A549 (cell line): ENCODE results near the gene BCAS3. TPM values are rescaled to one million over a fixed set of nuclear protein-coding genes. Genes with fewer than 3 reads are reported as not detected.

Experiments used
- ATAC-seq, 2 experiments: fragments of 200-7000 bp in 1 of 2; fragments of >200 bp in 1 of 2; cut with Nextera tagmentation in 1 of 2; cut with Tn5 transposase in 1 of 2; 3 replicates each; pipeline versions ENCODE4 v1.8.0 to v1.9.1; 2018 to 2020; ENCODE audit warnings: mild to moderate bottlenecking in 1 of 2, moderate library complexity in 1 of 2
- CTCF ChIA-PET: fragments of 300-600 bp; sonication (Branson Sonifier 250); formaldehyde crosslinking; extraction: SDS; loops from one replicate; lab custom pipeline; 2021; ENCODE audit warnings: antibody characterized with exemption, inconsistent platforms; lab: Yijun Ruan, JAX
- POLR2A ChIA-PET: fragments of 350-600 bp; formaldehyde crosslinking; extraction: SDS; loops from one replicate; lab custom pipeline; 2021; ENCODE audit warnings: antibody characterized with exemption, inconsistent platforms; lab: Yijun Ruan, JAX
- DNase-seq, 2 experiments: peaks; one replicate each; pipeline versions ENCODE4 v3.0.0 to v3.0.0-alpha.2; 2011 to 2016; ENCODE audit warnings: low read depth in 1 of 2, low spot score in 1 of 2
- FAIRE-seq: peaks from 2 replicates; lab custom pipeline; 2011; peaks lifted over from hg19 to GRCh38; lab: Jason Lieb, UNC
- H3K27ac ChIP-seq, 2 experiments: fragments of >200 bp; sonication (Bioruptor Twin); formaldehyde crosslinking; 3 replicates each; pipeline ENCODE4 v1.5.1; 2016 to 2017
- H3K4me1 ChIP-seq: fragments of >200 bp; sonication (Bioruptor Twin); formaldehyde crosslinking; 3 replicates; pipeline ENCODE4 v1.6.1; 2016
- H3K4me2 ChIP-seq: fragments of >200 bp; sonication (Bioruptor Twin); formaldehyde crosslinking; 3 replicates; pipeline ENCODE4 v1.6.1; 2016
- H3K4me3 ChIP-seq: fragments of >200 bp; sonication (Bioruptor Twin); formaldehyde crosslinking; 3 replicates; pipeline ENCODE4 v1.5.1; 2016
- H3K9me3 ChIP-seq: fragments of >200 bp; sonication (Bioruptor Twin); formaldehyde crosslinking; 3 replicates; pipeline ENCODE4 v1.6.1; 2016
- BCL3 ChIP-seq: fragments of >200 bp; sonication (Bioruptor Twin); formaldehyde crosslinking; IDR thresholded peaks from 3 replicates; pipeline ENCODE4 v1.6.1; 2016
- CBX2 ChIP-seq: fragments of 200-600 bp; sonication (generic); IDR thresholded peaks from 2 replicates; pipeline ENCODE4 v1.6.1; 2016; ENCODE audit warnings: low read depth, mild to moderate bottlenecking, borderline replicate concordance
- CEBPB ChIP-seq, 2 experiments: fragments of >200 bp in 1 of 2; sonication (Bioruptor Twin) in 1 of 2; formaldehyde crosslinking in 1 of 2; IDR thresholded peaks; 2 replicates each; pipeline ENCODE4 v1.6.1; 2012 to 2016
- CTCF ChIP-seq: fragments of >200 bp; sonication (Bioruptor Twin); formaldehyde crosslinking; IDR thresholded peaks from 3 replicates; pipeline ENCODE4 v1.5.1; 2016
- EHMT2 ChIP-seq: fragments of 200-600 bp; sonication (generic); IDR thresholded peaks from 2 replicates; pipeline ENCODE4 v1.6.1; 2016; ENCODE audit warnings: antibody characterized with exemption, low read depth, mild to moderate bottlenecking, moderate library complexity
- ESRRA ChIP-seq: fragments of 150-350 bp; IDR thresholded peaks from 2 replicates; pipeline ENCODE4 v1.6.1; 2014; ENCODE audit warnings: mild to moderate bottlenecking, low read length, borderline replicate concordance
- FOSB ChIP-seq: fragments of 250-450 bp; sonication (Bioruptor Pico); IDR thresholded peaks from 2 replicates; pipeline ENCODE4 v1.5.0; 2020; ENCODE audit warnings: mild to moderate bottlenecking, moderate library complexity
- HES2 ChIP-seq: fragments of >200 bp; sonication (Bioruptor Twin); formaldehyde crosslinking; IDR thresholded peaks from 2 replicates; pipeline ENCODE4 v1.6.1; 2016
- HMGXB4 ChIP-seq: fragments of 250-450 bp; sonication (Bioruptor Pico); IDR thresholded peaks from 2 replicates; pipeline ENCODE4 v1.5.0; 2021; ENCODE audit warnings: mild to moderate bottlenecking, moderate library complexity, borderline replicate concordance
- HOXB13 ChIP-seq: fragments of 250-450 bp; sonication (Bioruptor Pico); IDR thresholded peaks from 2 replicates; pipeline ENCODE4 v1.5.0; 2020; ENCODE audit warnings: low read depth, mild to moderate bottlenecking, moderate library complexity
- KDM1A ChIP-seq: fragments of 200-600 bp; sonication (generic); IDR thresholded peaks from 2 replicates; pipeline ENCODE4 v1.6.1; 2016; ENCODE audit warnings: low read depth, mild to moderate bottlenecking
- MAFK ChIP-seq: fragments of 450-650 bp; IDR thresholded peaks from 2 replicates; pipeline ENCODE4 v1.6.1; 2014; ENCODE audit not compliant: partially characterized antibody
- PBX3 ChIP-seq: IDR thresholded peaks from 2 replicates; pipeline ENCODE4 v1.6.1; 2012
- POLR2AphosphoS2 ChIP-seq: conservative IDR thresholded peaks from 2 replicates; pipeline ENCODE4 v1.6.1; 2012; ENCODE audit warnings: low read length, improper control_type of control experiment, inconsistent platforms
- RFX5 ChIP-seq: fragments of 450-650 bp; IDR thresholded peaks from 2 replicates; pipeline ENCODE4 v1.7.1; 2014; ENCODE audit warnings: antibody characterized with exemption, mild to moderate bottlenecking, moderate library complexity
- ZFP36 ChIP-seq: fragments of 450-650 bp; IDR thresholded peaks from 2 replicates; pipeline ENCODE4 v1.6.1; 2014; ENCODE audit warnings: borderline replicate concordance; ENCODE audit not compliant: partially characterized antibody
- WGBS: methylation state at CpG from one replicate; pipeline ENCODE4 v1.1.6; 2017; ENCODE audit errors: missing lambda C conversion rate; 5-methylcytosine and 5-hydroxymethylcytosine counted together
- polyA plus RNA-seq, 4 experiments: library from polyadenylated mRNA; depleted of rRNA in 3 of 4; stranded (reverse); fragments of >200 nt; fragmentation: RNase III in 1 of 4; extraction: RNeasy Plus Mini Kit Qiagen cat#74134 plus additional on column Dnase treatment in 1 of 4; gene quantifications; 2 replicates in 3 of 4; 3 replicates in 1 of 4; pipeline ENCODE4 v1.2.3, GENCODE V29; 2011 to 2017

BCAS3 gene
- polyA plus RNA-seq, 2 of the 4 experiments (the other 2 are of a cell fraction) = 14.7 to 43.4 TPM

GRCh38 chr17:61279476-61280145, 602.0 kb downstream of the BCAS3 start:
- no peak for TF ChIP-seq HES2
- no peak overlapping the region for H3K4me3 ChIP-seq
- CTCF ChIA-PET = interaction anchor here (0.6 to 1.4 kb wide), 5 partner anchors 20 to 559 kb away, joined by 3 to 4 read pairs (median 3); no protein-coding TSS in a partner anchor
- H3K4me1 ChIP-seq = 0 out of 3 replicates have a peak, but pooled peaks cover 5% of the 10 kb centered on the region
- H3K9me3 ChIP-seq = no peaks in the 10 kb centered on the region
- no peak for DNase-seq
- FAIRE-seq = no peak
- H3K4me2 ChIP-seq = no peak overlapping the region
- ATAC-seq = peak in 1 of 2 experiments; percentile 25; a peak in 2 of 6 replicates
- WGBS = 11% methylated on average over 1 of the region's 1 CpG
- POLR2A ChIA-PET = no interaction called here
- no peak overlapping the region for H3K27ac ChIP-seq

- no peak for FAIRE-seq
- ChIA-PET POLR2A (no interaction called here), CTCF (interaction anchor here (0.6 to 1.4 kb wide), 2 partner anchors 111 to 560 kb away, joined by 3 to 4 read pairs; no protein-coding TSS in a partner anchor)
Observed at GRCh38 chr17:61280338-61280737, 602.7 kb downstream of the BCAS3 start.

GRCh38 chr17:61280851-61281250, 603.2 kb downstream of the BCAS3 start:
- TF ChIP-seq ESRRA (no peak), MAFK (peak; percentile 42)
- TF ChIP-seq, all 56 proteins: peak for 1

More at GRCh38 chr17:61280338-61280737, 602.7 kb downstream of the BCAS3 start:
- Histone ChIP-seq H3K27ac (no peak overlapping the region), H3K4me1 (0 out of 3 replicates have a peak, but pooled peaks cover 5% of the 10 kb centered on the region), H3K4me2 (no peak overlapping the region), H3K4me3 (no peak overlapping the region), H3K9me3 (no peaks in the 10 kb centered on the region)
- TF ChIP-seq HOXB13 (CRISPR knock-in tag) (no peak), CEBPB (IDR thresholded peaks at IDR 0.05) (no peak)
- no peak for ATAC-seq
- no peak for DNase-seq

GRCh38 chr17:61282377-61282776, 604.7 kb downstream of the BCAS3 start:
- POLR2A ChIA-PET = no interaction called here
- no peak for TF ChIP-seq ZFP36
- TF ChIP-seq POLR2AphosphoS2 = no peak
- no peak for TF ChIP-seq CBX2
- no peak for TF ChIP-seq HMGXB4 (CRISPR knock-in tag)
- TF ChIP-seq EHMT2 = no peak
- TF ChIP-seq FOSB (CRISPR knock-in tag) = no peak
- TF ChIP-seq RFX5 = no peak
- no peak for TF ChIP-seq CEBPB (IDR thresholded peaks at IDR 0.05)
- TF ChIP-seq CTCF = no peak
- no peak for TF ChIP-seq MAFK
- TF ChIP-seq PBX3 = no peak
- TF ChIP-seq KDM1A = no peak
- TF ChIP-seq BCL3 = no peak
- TF ChIP-seq, all 56 proteins: peak for 0
- ATAC-seq (no peak), DNase-seq (no peak), FAIRE-seq (no peak)
- Histone ChIP-seq H3K9me3 (no peaks in the 10 kb centered on the region), H3K27ac (no peak overlapping the region), H3K4me2 (no peak overlapping the region), H3K4me1 (0 out of 3 replicates have a peak, but pooled peaks cover 5% of the 10 kb centered on the region), H3K4me3 (no peak overlapping the region)
- WGBS = 89% methylated on average over 3 of the region's 3 CpGs
- CTCF ChIA-PET = interaction anchor here (1.1 kb wide), 1 partner anchor 108 kb away, joined by 6 read pairs; no protein-coding TSS in a partner anchor

More at GRCh38 chr17:61280851-61281250, 603.2 kb downstream of the BCAS3 start:
- FAIRE-seq = no peak
- 81% methylated on average over 3 of the region's 3 CpGs for WGBS
- ChIA-PET CTCF (interaction anchor here (1.4 kb wide), 1 partner anchor 560 kb away, joined by 3 read pairs; no protein-coding TSS in a partner anchor), POLR2A (no interaction called here)
- ATAC-seq = no peak
- Histone ChIP-seq H3K27ac (no peak overlapping the region), H3K9me3 (no peaks in the 10 kb centered on the region), H3K4me1 (0 out of 3 replicates have a peak, but pooled peaks cover 5% of the 10 kb centered on the region), H3K4me3 (no peak overlapping the region), H3K4me2 (no peak overlapping the region)
- no peak for DNase-seq
